Ishikawa (cell line): ENCODE results near the gene ZNF513.

Experiments
- CEBPB ChIP-seq: IDR thresholded peaks from 2 replicates; pipeline ENCODE4 v1.6.1; 2012
- EP300 ChIP-seq: IDR thresholded peaks from 2 replicates; pipeline ENCODE4 v1.6.1; 2012; ENCODE audit warnings: borderline replicate concordance
- FOXM1 ChIP-seq: IDR thresholded peaks from 2 replicates; pipeline ENCODE4 v1.6.1; 2012; ENCODE audit warnings: low read depth, borderline replicate concordance
- MAX ChIP-seq: IDR thresholded peaks from 2 replicates; pipeline ENCODE4 v1.6.1; 2012
- NFIC ChIP-seq: IDR thresholded peaks from 2 replicates; pipeline ENCODE4 v1.6.1; 2012
- RAD21 ChIP-seq: IDR thresholded peaks from 2 replicates; pipeline ENCODE4 v1.6.1; 2012; ENCODE audit warnings: low read depth
- REST ChIP-seq: IDR thresholded peaks from 2 replicates; pipeline ENCODE4 v1.6.1; 2012; ENCODE audit warnings: low read depth, mild to moderate bottlenecking
- TAF1 ChIP-seq: IDR thresholded peaks from 2 replicates; pipeline ENCODE4 v1.6.1; 2012; ENCODE audit warnings: low read depth, mild to moderate bottlenecking
- TCF12 ChIP-seq: IDR thresholded peaks from 2 replicates; pipeline ENCODE4 v1.6.1; 2012; ENCODE audit warnings: low read depth
- TEAD4 ChIP-seq: IDR thresholded peaks from 2 replicates; pipeline ENCODE4 v1.6.1; 2012
- YY1 ChIP-seq: IDR thresholded peaks from 2 replicates; pipeline ENCODE4 v1.6.1; 2012; ENCODE audit warnings: low read depth
- ZBTB7A ChIP-seq: IDR thresholded peaks from 2 replicates; pipeline ENCODE4 v1.6.1; 2012; ENCODE audit warnings: low read depth
- TF ChIP-seq, protein P1 (sequence below): IDR thresholded peaks from 2 replicates; pipeline ENCODE4 v1.6.1; 2012

- TF ChIP-seq RAD21: no peak
- no peak for TF ChIP-seq EP300
- TF ChIP-seq REST: no peak
- TF ChIP-seq MAX: no peak
- TF ChIP-seq CEBPB: no peak
- no peak for TF ChIP-seq TEAD4
- TF ChIP-seq ZBTB7A: no peak
- TF ChIP-seq TCF12: no peak
- no peak for TF ChIP-seq NFIC
- no peak for TF ChIP-seq FOXM1
- TF ChIP-seq, protein P1, sequence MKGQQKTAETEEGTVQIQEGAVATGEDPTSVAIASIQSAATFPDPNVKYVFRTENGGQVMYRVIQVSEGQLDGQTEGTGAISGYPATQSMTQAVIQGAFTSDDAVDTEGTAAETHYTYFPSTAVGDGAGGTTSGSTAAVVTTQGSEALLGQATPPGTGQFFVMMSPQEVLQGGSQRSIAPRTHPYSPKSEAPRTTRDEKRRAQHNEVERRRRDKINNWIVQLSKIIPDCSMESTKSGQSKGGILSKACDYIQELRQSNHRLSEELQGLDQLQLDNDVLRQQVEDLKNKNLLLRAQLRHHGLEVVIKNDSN: no peak
- TF ChIP-seq YY1: no peak
- no peak for TF ChIP-seq TAF1
Observed at GRCh38 chr2:27400348-27401135, 20.0 kb upstream of the ZNF513 start.
